GM21825 (cell line): ENCODE results near the gene GYPA.
"Not testable (repeated sequence)": the region's sequence is repeated elsewhere in the genome, so short reads cannot be mapped to it uniquely, and the experiment has no call there.

Experiments used
- ATAC-seq: cut with Tn5 transposase; IDR thresholded peaks from one replicate; pipeline ENCODE4 v1.9.1; 2021; ENCODE audit warnings: mild to moderate bottlenecking, moderate library complexity; ENCODE audit not compliant: unreplicated experiment

Gene GYPA

GRCh38 chr4:144140594-144141295 lies at the start of gene GYPA:
Gene GYPA (minus strand): TSS chr4:144140718. CDS start chr4:144140635, 83 bp downstream.
- not testable (repeated sequence) for ATAC-seq

GRCh38 chr4:144190009-144190408 lies 49.5 kb upstream of the GYPA start:
- no peak for ATAC-seq

- ATAC-seq = peak; percentile 72
Measured at GRCh38 chr4:144189121-144189520, 48.6 kb upstream of the GYPA start.

- no peak for ATAC-seq
Measured at GRCh38 chr4:144185086-144185485, 44.6 kb upstream of the GYPA start.

GRCh38 chr4:144183165-144183564 lies 42.6 kb upstream of the GYPA start:
- ATAC-seq = no peak

GRCh38 chr4:144181391-144181790 lies 40.9 kb upstream of the GYPA start:
- ATAC-seq = peak; percentile 65

GRCh38 chr4:144179152-144179739 lies 38.7 kb upstream of the GYPA start:
- ATAC-seq = no peak

- no peak for ATAC-seq
Measured at GRCh38 chr4:144178414-144178813, 37.9 kb upstream of the GYPA start.

- ATAC-seq = no peak
Measured at GRCh38 chr4:144176476-144176875, 36.0 kb upstream of the GYPA start.

- ATAC-seq = peak; percentile 71
Measured at GRCh38 chr4:144174401-144175067, 34.0 kb upstream of the GYPA start.

- ATAC-seq = no peak
Measured at GRCh38 chr4:144171697-144172096, 31.2 kb upstream of the GYPA start.

GRCh38 chr4:144169211-144169610 lies 28.7 kb upstream of the GYPA start:
- no peak for ATAC-seq

- no peak for ATAC-seq
Measured at GRCh38 chr4:144154044-144154443, 13.5 kb upstream of the GYPA start.

- ATAC-seq = peak; percentile 70
Measured at GRCh38 chr4:144142690-144143326, 2.3 kb upstream of the GYPA start.

GRCh38 chr4:144141493-144141892 lies 975 bp upstream of the GYPA start:
- ATAC-seq = no peak

GRCh38 chr4:144139991-144140390 lies 527 bp downstream of the GYPA start:
- ATAC-seq = not testable (repeated sequence)

GRCh38 chr4:144139547-144139946 lies 971 bp downstream of the GYPA start:
- ATAC-seq = not testable (repeated sequence)

- not testable (repeated sequence) for ATAC-seq
Measured at GRCh38 chr4:144138239-144138638, 2.3 kb downstream of the GYPA start.

GRCh38 chr4:144137137-144137931 lies 3.2 kb downstream of the GYPA start:
- ATAC-seq = not testable (repeated sequence)

- not testable (repeated sequence) for ATAC-seq
Measured at GRCh38 chr4:144136189-144136588, 4.3 kb downstream of the GYPA start.

GRCh38 chr4:144130167-144130566 lies 10.4 kb downstream of the GYPA start:
- not testable (repeated sequence) for ATAC-seq
